Mesendoderm (in vitro differentiated cells): ENCODE results near the gene DESI2. TPM values are rescaled to one million over a fixed set of nuclear protein-coding genes. Genes with fewer than 3 reads are reported as not detected.

Source experiments
- DNase-seq: peaks from one replicate; pipeline ENCODE4 v3.0.0; 2013
- H2AK5ac ChIP-seq: 2 replicates; pipeline ENCODE4 v1.6.1; 2013; ENCODE audit warnings: low read length, inconsistent platforms
- H2BK120ac ChIP-seq: 2 replicates; pipeline ENCODE4 v1.6.1; 2013; ENCODE audit warnings: low read depth, mild to moderate bottlenecking, low read length, moderate library complexity, mixed read lengths
- H2BK15ac ChIP-seq: replicated peaks from 2 replicates; pipeline ENCODE4 v1.6.1; 2013; ENCODE audit warnings: low read depth, mild to moderate bottlenecking, moderate library complexity
- H2BK5ac ChIP-seq: 2 replicates; pipeline ENCODE4 v1.6.1; 2013; ENCODE audit warnings: low read length, inconsistent platforms
- H3K18ac ChIP-seq: 2 replicates; pipeline ENCODE4 v1.6.1; 2013; ENCODE audit warnings: mild to moderate bottlenecking, low read length, mixed read lengths
- H3K23ac ChIP-seq: one replicate; pipeline ENCODE4 v1.6.1; 2013; ENCODE audit warnings: low read length
- H3K27ac ChIP-seq: 2 replicates; pipeline ENCODE4 v1.5.1; 2013; ENCODE audit warnings: low read depth, mild to moderate bottlenecking, inconsistent platforms, low read length, moderate library complexity
- H3K27me3 ChIP-seq: 2 replicates; pipeline ENCODE4 v1.6.1; 2013; ENCODE audit warnings: low read length, control low read depth, mild to moderate bottlenecking, inconsistent platforms; ENCODE audit not compliant: insufficient read depth, poor library complexity
- H3K36me3 ChIP-seq: 2 replicates; pipeline ENCODE4 v1.6.1; 2013; ENCODE audit warnings: low read length, inconsistent platforms; ENCODE audit not compliant: control insufficient read depth, insufficient read depth
- H3K4ac ChIP-seq: one replicate; pipeline ENCODE4 v1.6.1; 2013; ENCODE audit warnings: low read depth, mild to moderate bottlenecking, low read length, moderate library complexity
- H3K4me1 ChIP-seq: 2 replicates; pipeline ENCODE4 v1.6.1; 2013; ENCODE audit warnings: low read depth, low read length, inconsistent platforms; ENCODE audit not compliant: control insufficient read depth
- H3K4me2 ChIP-seq: 2 replicates; pipeline ENCODE4 v1.6.1; 2013; ENCODE audit warnings: low read length
- H3K4me3 ChIP-seq: 2 replicates; pipeline ENCODE4 v1.5.1; 2013; ENCODE audit warnings: mild to moderate bottlenecking, low read length
- H3K56ac ChIP-seq: one replicate; pipeline ENCODE4 v1.6.1; 2013; ENCODE audit warnings: low read length
- H3K79me1 ChIP-seq: 2 replicates; pipeline ENCODE4 v1.6.1; 2013; ENCODE audit warnings: low read length, inconsistent platforms
- H3K79me2 ChIP-seq: 2 replicates; pipeline ENCODE4 v1.6.1; 2013; ENCODE audit warnings: mild to moderate bottlenecking, low read length; ENCODE audit not compliant: control insufficient read depth, insufficient read depth
- H3K9ac ChIP-seq: 2 replicates; pipeline ENCODE4 v1.6.1; 2013; ENCODE audit warnings: low read length, inconsistent platforms
- H4K5ac ChIP-seq: one replicate; pipeline ENCODE4 v1.6.1; 2013; ENCODE audit warnings: low read length
- H4K8ac ChIP-seq: one replicate; pipeline ENCODE4 v1.6.1; 2013; ENCODE audit warnings: low read depth, mild to moderate bottlenecking, control low read depth, low read length, moderate library complexity
- WGBS: extraction: QIAGEN DNeasy Blood & Tissue Kit; methylation state at CpG from one replicate; pipeline ENCODE4 v1.1.7; 2013; ENCODE audit warnings: low lambda C conversion rate, missing lambda C conversion rate; ENCODE audit not compliant: insufficient coverage; ENCODE audit errors: extremely low coverage; 5-methylcytosine and 5-hydroxymethylcytosine counted together
- small RNA-seq: library from polyadenylated mRNA; stranded (forward); fragments of <200 nt; extraction: miRNeasy Mini kit (QIAGEN cat#:217004); gene quantifications from one replicate; pipeline ENCODE3, GENCODE V24; 2013; ENCODE audit not compliant: insufficient read depth

The DESI2 gene

GRCh38 chr1:244751271-244751895 lies 98.5 kb downstream of the DESI2 start:
- no peaks in the 10 kb centered on the region for H3K79me1 ChIP-seq
- H3K36me3 ChIP-seq: no peaks in the 10 kb centered on the region
- no CpG with 5 or more reads among the region's 13 CpGs for WGBS
- no peak overlapping the region for H2AK5ac ChIP-seq
- H2BK5ac ChIP-seq: no peak overlapping the region
- H3K79me2 ChIP-seq: no peaks in the 10 kb centered on the region
- no peak overlapping the region for H4K8ac ChIP-seq
- H4K5ac ChIP-seq: no peak overlapping the region
- H2BK120ac ChIP-seq: no peak overlapping the region
- no peak overlapping the region for H3K4ac ChIP-seq
- no peaks in the 10 kb centered on the region for H3K27me3 ChIP-seq
- no peak overlapping the region for H3K18ac ChIP-seq
- no peak overlapping the region for H3K56ac ChIP-seq
- DNase-seq: no peak
- no peak overlapping the region for H3K4me2 ChIP-seq
- no peak overlapping the region for H2BK15ac ChIP-seq
- no peak overlapping the region for H3K9ac ChIP-seq
- H3K4me3 ChIP-seq: no peak overlapping the region
- no peaks in the 10 kb centered on the region for H3K4me1 ChIP-seq
- H3K23ac ChIP-seq: no peak overlapping the region
- no peak overlapping the region for H3K27ac ChIP-seq

GRCh38 chr1:244755673-244756072 lies 102.7 kb downstream of the DESI2 start:
- Histone ChIP-seq H3K36me3 (no peaks in the 10 kb centered on the region), H2AK5ac (no peak overlapping the region)

GRCh38 chr1:244757091-244757939 lies 104.4 kb downstream of the DESI2 start:
- no peaks in the 10 kb centered on the region for H3K27me3 ChIP-seq
- H4K8ac ChIP-seq: no peak overlapping the region
- H3K9ac ChIP-seq: no peak overlapping the region
- no peak overlapping the region for H3K27ac ChIP-seq
- no peak overlapping the region for H2AK5ac ChIP-seq
- no peak overlapping the region for H3K4ac ChIP-seq
- no peak for DNase-seq
- no peak overlapping the region for H3K4me2 ChIP-seq
- H3K36me3 ChIP-seq: no peaks in the 10 kb centered on the region
- no peak overlapping the region for H4K5ac ChIP-seq
- H3K56ac ChIP-seq: no peak overlapping the region
- H3K23ac ChIP-seq: no peak overlapping the region
- H3K18ac ChIP-seq: no peak overlapping the region
- no peak overlapping the region for H2BK120ac ChIP-seq
- no peak overlapping the region for H2BK15ac ChIP-seq
- no peaks in the 10 kb centered on the region for H3K4me1 ChIP-seq
- H2BK5ac ChIP-seq: no peak overlapping the region
- no CpG with 5 or more reads among the region's 15 CpGs for WGBS
- H3K4me3 ChIP-seq: no peak overlapping the region
- H3K79me1 ChIP-seq: no peaks in the 10 kb centered on the region
- no peaks in the 10 kb centered on the region for H3K79me2 ChIP-seq

More at GRCh38 chr1:244755673-244756072, 102.7 kb downstream of the DESI2 start:
- no peak for DNase-seq
- Histone ChIP-seq H3K79me2 (no peaks in the 10 kb centered on the region), H3K4ac (no peak overlapping the region), H2BK5ac (no peak overlapping the region), H3K27me3 (no peaks in the 10 kb centered on the region), H3K4me1 (no peaks in the 10 kb centered on the region), H3K4me3 (no peak overlapping the region), H2BK120ac (no peak overlapping the region), H4K5ac (no peak overlapping the region), H3K4me2 (no peak overlapping the region), H3K23ac (no peak overlapping the region), H3K9ac (no peak overlapping the region), H3K79me1 (no peaks in the 10 kb centered on the region), H3K27ac (no peak overlapping the region), H3K56ac (no peak overlapping the region), H3K18ac (no peak overlapping the region), H2BK15ac (no peak overlapping the region), H4K8ac (no peak overlapping the region)
- WGBS: no CpG with 5 or more reads among the region's 7 CpGs

Small RNA genes lying within 50 kb of the gene (small RNA-seq; reads per million reads assigned to genes)
- gene AL451007.1: not detected
